Measurements from ENCODE around the gene CCDC158. TPM values are rescaled to one million over a fixed set of nuclear protein-coding genes. Genes with fewer than 3 reads are reported as not detected.

CCDC158 gene
- total and polyA plus RNA-seq, 10 of the 15 experiments (the other 5 are each of a cell fraction or from before 2014, with no cell fraction given), result not detected

- no peaks in the 10 kb centered on the region for H3K36me3 ChIP-seq (ENCODE audit: control insufficient read depth in 2 of 2, insufficient read depth in 2 of 2, low read length in 1 of 2)
- ChIA-PET RAD21 (ENCODE audit: unreplicated experiment) (interaction anchor here (0.7 to 1.4 kb wide), 2 partner anchors 12 to 344 kb away, joined by 3 read pairs; no protein-coding TSS in a partner anchor), CTCF (interaction anchor here (1.2 kb wide), 2 partner anchors 9 to 432 kb away, joined by 3 to 4 read pairs; no protein-coding TSS in a partner anchor), POLR2A (no interaction called here), SMC1A (ENCODE audit: uncharacterized antibody, unreplicated experiment) (interaction anchor here (0.7 kb wide), 1 partner anchor 429 kb away, joined by 3 read pairs; no protein-coding TSS in a partner anchor)
- H2AFZ ChIP-seq (ENCODE audit: control insufficient read depth, low read depth, low read length), result no peak overlapping the region
- H3K9ac ChIP-seq (ENCODE audit: control insufficient read depth, insufficient read depth, low read length), result no peak overlapping the region
- no peaks in the 10 kb centered on the region for H3K9me3 ChIP-seq (replicated peaks; ENCODE audit: control insufficient read depth, insufficient read depth, low read length)
- in situ Hi-C loops (cut with MboI) (no loop called here), intact Hi-C loops (cut with micrococcal nuclease; ENCODE audit: unreplicated experiment) (no loop called here)
- no peak for FAIRE-seq
- BruUV-seq (replicated peaks), result no TSS peak
- no peak for ATAC-seq
- 22% methylated on average over 9 of the region's 9 CpGs for WGBS (ENCODE audit: insufficient coverage, insufficient replicate concordance, low lambda C conversion rate, missing lambda C conversion rate)
- H3K4me2 ChIP-seq (ENCODE audit: control insufficient read depth, insufficient read depth), result no peak overlapping the region
- DNase-seq (ENCODE audit: low read depth, low spot score), result no peak
- no peaks in the 10 kb centered on the region for H3K4me1 ChIP-seq (ENCODE audit: control insufficient read depth, insufficient read depth, low read length)
- H3K4me3 ChIP-seq, result no peak overlapping the region
- no peaks in the 10 kb centered on the region; a peak in 1 of 4 replicates for H3K27me3 ChIP-seq (replicated peaks in 1 of 2; ENCODE audit: control insufficient read depth in 2 of 2, insufficient read depth in 2 of 2, low read length in 1 of 2)
- no peaks in the 10 kb centered on the region for H4K20me1 ChIP-seq (ENCODE audit: control insufficient read depth, insufficient read depth)
- H3K27ac ChIP-seq (ENCODE audit: control insufficient read depth, insufficient read depth), result no peak overlapping the region
- H3K79me2 ChIP-seq (ENCODE audit: control insufficient read depth, insufficient read depth, low read length), result no peaks in the 10 kb centered on the region
- no peak for TF ChIP-seq LARP7 (IDR thresholded peaks at IDR 0.05)
- no peak for TF ChIP-seq KAT2A (conservative IDR thresholded peaks at IDR 0.05; ENCODE audit: control insufficient read depth, low read depth, low read length)
- no peak for TF ChIP-seq ZBTB4 (CRISPR knock-in tag; IDR thresholded peaks at IDR 0.05)
- TF ChIP-seq MLLT1 (IDR thresholded peaks at IDR 0.05), result no peak
- no peak for TF ChIP-seq KDM1A (IDR thresholded peaks at IDR 0.05; ENCODE audit: borderline replicate concordance)
- TF ChIP-seq SUZ12 (IDR thresholded peaks at IDR 0.05; ENCODE audit: unreplicated experiment), result no peak
- TF ChIP-seq FOXK2 (IDR thresholded peaks at IDR 0.05), result no peak
- TF ChIP-seq, protein P1, sequence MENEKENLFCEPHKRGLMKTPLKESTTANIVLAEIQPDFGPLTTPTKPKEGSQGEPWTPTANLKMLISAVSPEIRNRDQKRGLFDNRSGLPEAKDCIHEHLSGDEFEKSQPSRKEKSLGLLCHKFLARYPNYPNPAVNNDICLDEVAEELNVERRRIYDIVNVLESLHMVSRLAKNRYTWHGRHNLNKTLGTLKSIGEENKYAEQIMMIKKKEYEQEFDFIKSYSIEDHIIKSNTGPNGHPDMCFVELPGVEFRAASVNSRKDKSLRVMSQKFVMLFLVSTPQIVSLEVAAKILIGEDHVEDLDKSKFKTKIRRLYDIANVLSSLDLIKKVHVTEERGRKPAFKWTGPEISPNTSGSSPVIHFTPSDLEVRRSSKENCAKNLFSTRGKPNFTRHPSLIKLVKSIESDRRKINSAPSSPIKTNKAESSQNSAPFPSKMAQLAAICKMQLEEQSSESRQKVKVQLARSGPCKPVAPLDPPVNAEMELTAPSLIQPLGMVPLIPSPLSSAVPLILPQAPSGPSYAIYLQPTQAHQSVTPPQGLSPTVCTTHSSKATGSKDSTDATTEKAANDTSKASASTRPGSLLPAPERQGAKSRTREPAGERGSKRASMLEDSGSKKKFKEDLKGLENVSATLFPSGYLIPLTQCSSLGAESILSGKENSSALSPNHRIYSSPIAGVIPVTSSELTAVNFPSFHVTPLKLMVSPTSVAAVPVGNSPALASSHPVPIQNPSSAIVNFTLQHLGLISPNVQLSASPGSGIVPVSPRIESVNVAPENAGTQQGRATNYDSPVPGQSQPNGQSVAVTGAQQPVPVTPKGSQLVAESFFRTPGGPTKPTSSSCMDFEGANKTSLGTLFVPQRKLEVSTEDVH (IDR thresholded peaks at IDR 0.05; ENCODE audit: low read depth, partially characterized antibody), result no peak
- TF ChIP-seq, protein P2, sequence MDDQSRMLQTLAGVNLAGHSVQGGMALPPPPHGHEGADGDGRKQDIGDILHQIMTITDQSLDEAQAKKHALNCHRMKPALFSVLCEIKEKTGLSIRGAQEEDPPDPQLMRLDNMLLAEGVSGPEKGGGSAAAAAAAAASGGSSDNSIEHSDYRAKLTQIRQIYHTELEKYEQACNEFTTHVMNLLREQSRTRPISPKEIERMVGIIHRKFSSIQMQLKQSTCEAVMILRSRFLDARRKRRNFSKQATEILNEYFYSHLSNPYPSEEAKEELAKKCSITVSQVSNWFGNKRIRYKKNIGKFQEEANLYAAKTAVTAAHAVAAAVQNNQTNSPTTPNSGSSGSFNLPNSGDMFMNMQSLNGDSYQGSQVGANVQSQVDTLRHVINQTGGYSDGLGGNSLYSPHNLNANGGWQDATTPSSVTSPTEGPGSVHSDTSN (IDR thresholded peaks at IDR 0.05; ENCODE audit: insufficient replicate concordance, low read depth, low read length), result no peak
- TF ChIP-seq CREM (IDR thresholded peaks at IDR 0.05; ENCODE audit: low read depth), result no peak
- no peak for TF ChIP-seq CHD1 (IDR thresholded peaks at IDR 0.05; ENCODE audit: low read depth, low read length)
- no peak for TF ChIP-seq SMC3 (IDR thresholded peaks at IDR 0.05; ENCODE audit: borderline replicate concordance, low read length)
- TF ChIP-seq NFXL1 (IDR thresholded peaks at IDR 0.05; ENCODE audit: borderline replicate concordance), result no peak
- TF ChIP-seq, protein P3, sequence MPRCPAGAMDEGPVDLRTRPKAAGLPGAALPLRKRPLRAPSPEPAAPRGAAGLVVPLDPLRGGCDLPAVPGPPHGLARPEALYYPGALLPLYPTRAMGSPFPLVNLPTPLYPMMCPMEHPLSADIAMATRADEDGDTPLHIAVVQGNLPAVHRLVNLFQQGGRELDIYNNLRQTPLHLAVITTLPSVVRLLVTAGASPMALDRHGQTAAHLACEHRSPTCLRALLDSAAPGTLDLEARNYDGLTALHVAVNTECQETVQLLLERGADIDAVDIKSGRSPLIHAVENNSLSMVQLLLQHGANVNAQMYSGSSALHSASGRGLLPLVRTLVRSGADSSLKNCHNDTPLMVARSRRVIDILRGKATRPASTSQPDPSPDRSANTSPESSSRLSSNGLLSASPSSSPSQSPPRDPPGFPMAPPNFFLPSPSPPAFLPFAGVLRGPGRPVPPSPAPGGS (IDR thresholded peaks at IDR 0.05; ENCODE audit: borderline replicate concordance, insufficient read depth, low read depth, low read length, poor library complexity, severe bottlenecking), result no peak
- TF ChIP-seq NBN (IDR thresholded peaks at IDR 0.05), result no peak
Observed at GRCh38 chr4:76441881-76442280, 20.9 kb upstream of the CCDC158 start.

Data from GM12878 (cell line).